ENCODE measurements around the gene P4HA3. TPM values are rescaled to one million over a fixed set of nuclear protein-coding genes. Genes with fewer than 3 reads are reported as not detected.

P4HA3 gene
- total RNA-seq, 2 experiments from 2014 or later, result not detected

GRCh38 chr11:74320538-74320937 lies 9.1 kb upstream of the P4HA3 start:
- H3K27me3 Mint-ChIP-seq, result peaks cover 9% of the 10 kb centered on the region

GRCh38 chr11:74319139-74319816 lies 7.8 kb upstream of the P4HA3 start:
- ChIA-PET CTCF (interaction anchor here (3.7 kb wide), 1 partner anchor 65 kb away, joined by 39 read pairs; no protein-coding TSS in a partner anchor), POLR2A (interaction anchor here (0.5 kb wide), 1 partner anchor 158 kb away, joined by 3 read pairs; no protein-coding TSS in a partner anchor)
- intact Hi-C loops (cut with micrococcal nuclease), result no loop called here
- DNase-seq, result no peak
- Mint-ChIP-seq H3K4me1 (ENCODE audit: low read depth) (no peaks in the 10 kb centered on the region), H3K9me3 (peaks cover 21% of the 10 kb centered on the region), H3K4me3 (no peak overlapping the region), H3K27ac (no peak overlapping the region), H3K27me3 (peaks cover 9% of the 10 kb centered on the region), H3K36me3 (ENCODE audit: low read depth) (peaks cover 4% of the 10 kb centered on the region)
- no peak for ATAC-seq
- TF ChIP-seq CTCF (IDR thresholded peaks at IDR 0.05), result no peak

More at GRCh38 chr11:74320538-74320937, 9.1 kb upstream of the P4HA3 start:
- Mint-ChIP-seq H3K4me3 (no peak overlapping the region), H3K4me1 (ENCODE audit: low read depth) (no peaks in the 10 kb centered on the region), H3K27ac (no peak overlapping the region), H3K9me3 (peaks cover 19% of the 10 kb centered on the region), H3K36me3 (ENCODE audit: low read depth) (peaks cover 4% of the 10 kb centered on the region)
- intact Hi-C loops (cut with micrococcal nuclease), result loop anchor here (5.0 kb wide), 1 partner anchor 63 kb away; no protein-coding TSS in a partner anchor
- ChIA-PET CTCF (interaction anchor here (1.3 to 3.7 kb wide), 16 partner anchors 8 to 219 kb away, joined by 3 to 39 read pairs (median 6); no protein-coding TSS in a partner anchor), POLR2A (no interaction called here)
- no peak for TF ChIP-seq CTCF (IDR thresholded peaks at IDR 0.05)
- ATAC-seq (no peak), DNase-seq (no peak)

DNA sequence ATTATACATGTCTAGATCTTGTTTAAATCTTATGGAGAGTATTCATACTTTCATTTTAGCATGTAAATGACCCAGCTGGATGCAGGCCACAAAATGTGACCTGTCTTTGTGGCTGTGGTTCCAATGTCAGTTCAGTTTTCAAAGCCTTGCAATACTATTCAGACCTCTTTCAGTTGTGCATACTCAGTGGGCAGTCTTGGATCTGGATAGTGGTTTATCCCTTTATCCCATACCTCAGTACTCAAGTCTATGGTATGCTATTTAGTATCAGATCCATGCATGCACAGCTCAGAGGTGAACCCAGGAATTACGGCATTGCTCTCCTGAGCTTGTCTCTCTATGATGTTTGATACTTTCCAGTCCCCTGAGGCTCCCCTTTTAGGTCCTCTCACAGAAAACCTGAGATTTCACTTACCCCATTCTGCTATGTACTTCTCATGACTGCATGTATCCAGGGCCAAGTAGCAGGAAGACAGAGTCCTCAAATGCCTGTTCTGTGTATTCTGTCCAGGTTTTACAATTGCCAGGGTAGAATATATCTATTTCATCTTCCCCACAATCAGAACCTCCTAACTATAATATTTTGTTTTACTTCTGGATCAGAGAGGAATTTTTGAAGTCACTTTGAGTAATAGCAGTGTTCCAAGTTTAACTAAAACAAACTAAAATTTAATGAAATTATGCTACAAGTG lies 6.9 kb upstream of the P4HA3 start:
- no peaks in the 10 kb centered on the region for H3K4me1 Mint-ChIP-seq (ENCODE audit: low read depth)
- CTCF ChIA-PET, result interaction anchor here (1.1 kb wide), 1 partner anchor 63 kb away, joined by 5 read pairs; no protein-coding TSS in a partner anchor
- intact Hi-C loops (cut with micrococcal nuclease), result no loop called here

DNA sequence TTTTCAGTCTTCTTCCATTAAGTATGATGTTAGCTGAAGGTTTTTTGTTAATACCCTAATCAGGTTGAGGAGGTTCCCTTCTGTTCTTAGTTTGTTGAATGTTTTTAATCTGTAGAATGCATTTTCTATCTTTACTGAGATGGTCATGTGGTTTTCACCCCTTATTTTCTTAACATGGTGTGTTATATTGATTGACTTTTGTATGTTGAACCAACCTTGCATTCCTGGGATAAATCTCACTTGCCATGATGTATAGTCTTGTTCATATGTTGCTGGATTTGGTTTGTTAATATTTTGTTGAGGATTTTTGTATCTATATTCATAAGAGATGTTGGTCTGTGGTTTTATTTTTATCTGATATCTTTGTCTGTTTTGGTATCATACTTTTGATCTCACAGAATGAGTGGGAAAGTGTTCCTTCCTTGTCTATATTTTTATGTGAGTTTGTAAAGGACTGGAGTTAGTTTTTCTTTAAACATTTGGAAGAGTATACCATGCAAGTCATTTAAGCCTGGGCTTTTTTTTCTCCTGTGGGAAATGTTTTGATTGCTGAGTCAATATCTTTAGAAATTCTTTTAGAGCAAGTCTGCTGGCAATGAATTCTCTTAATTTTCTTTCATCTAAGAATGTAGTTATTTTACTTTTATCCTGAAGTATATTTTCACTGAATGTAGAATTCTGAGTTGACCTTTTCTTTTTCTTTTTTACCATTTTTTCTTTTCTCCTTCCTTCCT lies 5.5 kb upstream of the P4HA3 start:
- Mint-ChIP-seq H3K4me1 (ENCODE audit: low read depth) (no peaks in the 10 kb centered on the region), H3K27me3 (peaks cover 12% of the 10 kb centered on the region), H3K4me3 (no peak overlapping the region), H3K36me3 (ENCODE audit: low read depth) (peaks cover 4% of the 10 kb centered on the region), H3K27ac (no peak overlapping the region), H3K9me3 (peaks cover 21% of the 10 kb centered on the region)
- DNase-seq (no peak), ATAC-seq (no peak)
- ChIA-PET CTCF (interaction anchor here (1.0 to 3.1 kb wide), 3 partner anchors 62 to 137 kb away, joined by 3 to 10 read pairs (median 3); no protein-coding TSS in a partner anchor), POLR2A (no interaction called here)
- no peak for TF ChIP-seq CTCF (IDR thresholded peaks at IDR 0.05)
- intact Hi-C loops (cut with micrococcal nuclease), result no loop called here

More for the DNA sequence above, 6.9 kb upstream of the P4HA3 start:
- Mint-ChIP-seq H3K9me3 (peaks cover 21% of the 10 kb centered on the region), H3K27me3 (peaks cover 9% of the 10 kb centered on the region), H3K36me3 (ENCODE audit: low read depth) (peaks cover 4% of the 10 kb centered on the region), H3K27ac (no peak overlapping the region), H3K4me3 (no peak overlapping the region)
- POLR2A ChIA-PET, result interaction anchor here (0.5 kb wide), 1 partner anchor 157 kb away, joined by 3 read pairs; no protein-coding TSS in a partner anchor
- no peak for ATAC-seq
- DNase-seq, result no peak
- no peak for TF ChIP-seq CTCF (IDR thresholded peaks at IDR 0.05)
